HL-60 (cell line): ENCODE data around the gene TUB.

ENCODE experiments used
- DNase-seq, 2 experiments: peaks; one replicate each; pipeline ENCODE4 v3.0.0-alpha.2; 2010 to 2020; ENCODE audit warnings: low read depth in 1 of 2, low spot score in 1 of 2
- H3K27ac ChIP-seq: fragments of 250-450 bp; sonication (Bioruptor Pico); replicated peaks from 2 replicates; pipeline ENCODE4 v1.5.1; 2020; ENCODE audit warnings: mild to moderate bottlenecking, moderate library complexity
- H3K27me3 ChIP-seq: fragments of 250-450 bp; sonication (Bioruptor Pico); 2 replicates; pipeline ENCODE4 v1.5.1; 2021; ENCODE audit warnings: mild to moderate bottlenecking, moderate library complexity; ENCODE audit not compliant: insufficient read depth, poor library complexity, severe bottlenecking
- H3K4me3 ChIP-seq: replicated peaks from 2 replicates; pipeline ENCODE4 v1.5.1; 2011; ENCODE audit warnings: mild to moderate bottlenecking, control low read depth, low read length; ENCODE audit not compliant: insufficient read depth
- CTCF ChIP-seq: IDR thresholded peaks from one replicate; pipeline ENCODE4 v1.5.1; 2011; ENCODE audit warnings: low read length, control low read depth, inconsistent platforms; ENCODE audit not compliant: insufficient read depth
- GABPA ChIP-seq: IDR thresholded peaks from 2 replicates; pipeline ENCODE4 v1.6.1; 2012; ENCODE audit warnings: low read depth
- POLR2AphosphoS5 ChIP-seq: IDR thresholded peaks from 2 replicates; pipeline ENCODE4 v1.6.1; 2012; ENCODE audit warnings: low read depth
- REST ChIP-seq: IDR thresholded peaks from 2 replicates; pipeline ENCODE4 v1.6.1; 2012; ENCODE audit warnings: low read depth; ENCODE audit not compliant: insufficient replicate concordance
- SPI1 ChIP-seq: IDR thresholded peaks from 2 replicates; pipeline ENCODE4 v1.6.1; 2012; ENCODE audit warnings: low read depth, mild to moderate bottlenecking, borderline replicate concordance

Gene TUB

GRCh38 chr11:8038393-8038792, 42.6 kb upstream of the TUB start:
- Histone ChIP-seq H3K27ac (no peak overlapping the region), H3K4me3 (no peak overlapping the region), H3K27me3 (no peaks in the 10 kb centered on the region)
- TF ChIP-seq CTCF (no peak), GABPA (no peak), SPI1 (no peak), POLR2AphosphoS5 (no peak), REST (no peak)
- no peak for DNase-seq

- H3K27ac ChIP-seq, result no peak overlapping the region
- no peak overlapping the region for H3K4me3 ChIP-seq
- H3K27me3 ChIP-seq, result no peaks in the 10 kb centered on the region
- no peak for DNase-seq
- no peak for TF ChIP-seq REST
- no peak for TF ChIP-seq SPI1
- no peak for TF ChIP-seq CTCF
- TF ChIP-seq GABPA, result no peak
- TF ChIP-seq POLR2AphosphoS5, result no peak
Observed at GRCh38 chr11:8038811-8039529, 42.0 kb upstream of the TUB start.

- Histone ChIP-seq H3K27ac (no peak overlapping the region), H3K4me3 (no peak overlapping the region), H3K27me3 (peaks cover 3% of the 10 kb centered on the region)
- TF ChIP-seq REST (no peak), CTCF (no peak), SPI1 (no peak), GABPA (no peak), POLR2AphosphoS5 (no peak)
- DNase-seq, result no peak
Observed at GRCh38 chr11:8039530-8040260, 41.3 kb upstream of the TUB start.
